Smooth muscle cell (in vitro differentiated cells): ENCODE results near the gene BRIP1. TPM values are rescaled to one million over a fixed set of nuclear protein-coding genes. Genes with fewer than 3 reads are reported as not detected.

Experiments used
- DNase-seq: peaks from one replicate; lab custom pipeline; 2025; ENCODE audit not compliant: unreplicated experiment; lab: John Stamatoyannopoulos, UW
- H2AFZ ChIP-seq: fragments of 200-600 bp; sonication (generic); 2 replicates; pipeline ENCODE4 v1.6.0; 2016; ENCODE audit warnings: antibody characterized with exemption, low read depth, mild to moderate bottlenecking
- H3F3A ChIP-seq: fragments of 200-600 bp; sonication (generic); 2 replicates; pipeline ENCODE4 v1.6.0; 2017; ENCODE audit warnings: antibody characterized with exemption, low read depth
- H3K27ac ChIP-seq: fragments of 200-600 bp; sonication (generic); 2 replicates; pipeline ENCODE4 v1.5.1; 2016; ENCODE audit warnings: low read depth, mild to moderate bottlenecking
- H3K27me3 ChIP-seq: fragments of 200-600 bp; sonication (generic); 2 replicates; pipeline ENCODE4 v1.6.1; 2016; ENCODE audit warnings: low read depth, mild to moderate bottlenecking
- H3K36me3 ChIP-seq: fragments of 200-600 bp; sonication (generic); 2 replicates; pipeline ENCODE4 v1.5.1; 2016; ENCODE audit warnings: low read depth
- H3K4me1 ChIP-seq: fragments of 200-600 bp; sonication (generic); 2 replicates; pipeline ENCODE4 v1.5.1; 2016; ENCODE audit warnings: low read depth
- H3K4me2 ChIP-seq: fragments of 200-600 bp; sonication (generic); 2 replicates; pipeline ENCODE4 v1.6.0; 2016; ENCODE audit warnings: mild to moderate bottlenecking
- H3K4me3 ChIP-seq: fragments of 200-600 bp; sonication (generic); 2 replicates; pipeline ENCODE4 v1.5.1; 2016; ENCODE audit warnings: mild to moderate bottlenecking
- H3K79me2 ChIP-seq: fragments of 200-600 bp; sonication (generic); 2 replicates; pipeline ENCODE4 v1.6.0; 2016; ENCODE audit warnings: low read depth, mild to moderate bottlenecking
- H3K9ac ChIP-seq: fragments of 200-600 bp; sonication (generic); 2 replicates; pipeline ENCODE4 v1.6.0; 2016; ENCODE audit warnings: low read depth
- H3K9me3 ChIP-seq: fragments of 200-600 bp; sonication (generic); replicated peaks from 2 replicates; pipeline ENCODE4 v1.5.1; 2016; ENCODE audit warnings: low read depth
- H4K20me1 ChIP-seq: fragments of 200-600 bp; sonication (generic); 2 replicates; pipeline ENCODE4 v1.6.0; 2016; ENCODE audit warnings: low read depth
- WGBS: methylation state at CpG from one replicate; pipeline ENCODE4 v1.1.7; 2016; ENCODE audit warnings: low lambda C conversion rate; 5-methylcytosine and 5-hydroxymethylcytosine counted together
- polyA plus RNA-seq: library from polyadenylated mRNA; unstranded; fragments of >200 nt; fragmentation: Nextera tagmentation; extraction: Ambion mirVana; gene quantifications from 2 replicates; pipeline ENCODE4 v1.2.1, GENCODE V29; 2016
- total RNA-seq: library from RNA; depleted of rRNA; stranded (reverse); fragments of >200 nt; gene quantifications from 2 replicates; pipeline ENCODE4 v1.2.3, GENCODE V29; 2014
- TF ChIP-seq, protein P1 (sequence below): fragments of 200-600 bp; sonication (generic); IDR thresholded peaks from 2 replicates; pipeline ENCODE4 v1.5.1; 2017; ENCODE audit warnings: borderline replicate concordance, mild to moderate bottlenecking, antibody characterized with exemption; ENCODE audit not compliant: insufficient read depth, poor library complexity, severe bottlenecking

Gene BRIP1
- total and polyA plus RNA-seq, 2 experiments from 2014 or later = 0.71 to 9.1 TPM

DNA sequence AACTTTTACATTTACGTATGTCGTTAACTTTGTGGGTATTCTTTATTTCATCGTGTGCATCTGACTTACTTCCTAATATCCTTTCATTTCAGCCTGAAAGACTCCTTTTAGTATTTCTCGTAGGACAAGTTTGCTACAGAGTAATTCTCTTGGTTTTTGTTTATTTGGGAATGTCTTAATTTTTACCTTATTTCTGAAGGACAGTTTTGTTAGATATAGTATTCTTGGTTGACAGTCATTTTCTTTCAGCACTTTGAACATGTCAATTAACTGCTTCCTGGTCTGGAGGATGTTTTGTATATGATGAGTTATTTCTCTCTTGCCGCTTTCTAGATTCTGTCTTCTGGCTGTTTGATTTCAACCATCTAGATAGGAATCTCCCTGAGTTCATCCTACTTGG lies 163.1 kb downstream of the BRIP1 start:
- Histone ChIP-seq H3K4me1 (no peaks in the 10 kb centered on the region), H3K4me3 (no peak overlapping the region), H3K79me2 (no peaks in the 10 kb centered on the region), H3F3A (no peaks in the 10 kb centered on the region), H3K9me3 (peaks cover 17% of the 10 kb centered on the region), H3K27ac (no peak overlapping the region), H4K20me1 (no peaks in the 10 kb centered on the region), H3K4me2 (no peak overlapping the region), H3K27me3 (no peaks in the 10 kb centered on the region), H3K36me3 (peaks cover 4% of the 10 kb centered on the region), H3K9ac (no peak overlapping the region), H2AFZ (no peak overlapping the region)
- 97% methylated on average over 5 of the region's 5 CpGs for WGBS
- no peak for DNase-seq
- TF ChIP-seq, protein P1, sequence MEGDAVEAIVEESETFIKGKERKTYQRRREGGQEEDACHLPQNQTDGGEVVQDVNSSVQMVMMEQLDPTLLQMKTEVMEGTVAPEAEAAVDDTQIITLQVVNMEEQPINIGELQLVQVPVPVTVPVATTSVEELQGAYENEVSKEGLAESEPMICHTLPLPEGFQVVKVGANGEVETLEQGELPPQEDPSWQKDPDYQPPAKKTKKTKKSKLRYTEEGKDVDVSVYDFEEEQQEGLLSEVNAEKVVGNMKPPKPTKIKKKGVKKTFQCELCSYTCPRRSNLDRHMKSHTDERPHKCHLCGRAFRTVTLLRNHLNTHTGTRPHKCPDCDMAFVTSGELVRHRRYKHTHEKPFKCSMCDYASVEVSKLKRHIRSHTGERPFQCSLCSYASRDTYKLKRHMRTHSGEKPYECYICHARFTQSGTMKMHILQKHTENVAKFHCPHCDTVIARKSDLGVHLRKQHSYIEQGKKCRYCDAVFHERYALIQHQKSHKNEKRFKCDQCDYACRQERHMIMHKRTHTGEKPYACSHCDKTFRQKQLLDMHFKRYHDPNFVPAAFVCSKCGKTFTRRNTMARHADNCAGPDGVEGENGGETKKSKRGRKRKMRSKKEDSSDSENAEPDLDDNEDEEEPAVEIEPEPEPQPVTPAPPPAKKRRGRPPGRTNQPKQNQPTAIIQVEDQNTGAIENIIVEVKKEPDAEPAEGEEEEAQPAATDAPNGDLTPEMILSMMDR = no peak

DNA sequence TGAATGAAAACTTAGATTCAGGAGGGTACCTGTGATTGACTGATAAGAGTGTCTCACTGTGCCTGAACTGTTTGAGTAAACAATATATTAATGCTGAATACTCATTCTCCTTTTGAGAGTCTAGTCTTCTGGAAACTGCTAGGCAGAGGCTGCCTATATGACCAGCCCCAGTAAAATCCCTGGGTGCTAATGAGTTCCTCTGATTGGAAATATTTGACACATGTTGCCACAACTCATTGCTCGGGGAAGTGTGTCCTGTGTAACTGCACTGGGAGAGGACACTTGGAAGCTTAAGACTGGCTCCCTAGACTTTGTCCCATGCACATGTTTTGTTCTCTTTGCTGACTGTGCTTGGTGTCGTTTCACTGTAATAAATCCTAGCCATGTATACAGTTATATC lies 163.6 kb downstream of the BRIP1 start:
- TF ChIP-seq, protein P1 = no peak
- Histone ChIP-seq H3K4me3 (no peak overlapping the region), H3K27me3 (no peaks in the 10 kb centered on the region), H3K4me1 (no peaks in the 10 kb centered on the region), H2AFZ (no peak overlapping the region), H3K9me3 (peaks cover 17% of the 10 kb centered on the region), H3K9ac (no peak overlapping the region), H3F3A (no peaks in the 10 kb centered on the region), H3K79me2 (no peaks in the 10 kb centered on the region), H4K20me1 (no peaks in the 10 kb centered on the region), H3K36me3 (peaks cover 4% of the 10 kb centered on the region), H3K4me2 (no peak overlapping the region), H3K27ac (no peak overlapping the region)
- 95% methylated on average over 2 of the region's 2 CpGs for WGBS
- DNase-seq = no peak

DNA sequence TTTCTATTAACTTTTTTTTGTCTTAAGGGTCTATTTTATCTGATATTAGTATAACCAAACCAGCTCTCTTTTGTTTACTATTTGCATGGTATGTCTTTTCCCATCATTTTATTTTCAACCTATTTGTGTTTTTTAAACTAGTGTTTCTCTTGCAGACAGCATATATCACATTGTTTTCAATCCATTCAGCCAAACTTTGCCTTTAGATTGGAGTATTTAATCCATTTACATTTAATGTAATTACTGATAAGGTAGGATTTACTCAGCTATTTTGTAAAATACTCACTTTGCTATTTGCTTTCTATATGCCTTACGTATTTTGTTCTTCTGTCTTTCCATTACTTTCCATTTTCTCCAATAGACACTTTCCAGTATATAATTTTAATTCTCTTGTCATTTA lies 164.3 kb downstream of the BRIP1 start:
- WGBS = 98% methylated on average over 1 of the region's 1 CpG

DNA sequence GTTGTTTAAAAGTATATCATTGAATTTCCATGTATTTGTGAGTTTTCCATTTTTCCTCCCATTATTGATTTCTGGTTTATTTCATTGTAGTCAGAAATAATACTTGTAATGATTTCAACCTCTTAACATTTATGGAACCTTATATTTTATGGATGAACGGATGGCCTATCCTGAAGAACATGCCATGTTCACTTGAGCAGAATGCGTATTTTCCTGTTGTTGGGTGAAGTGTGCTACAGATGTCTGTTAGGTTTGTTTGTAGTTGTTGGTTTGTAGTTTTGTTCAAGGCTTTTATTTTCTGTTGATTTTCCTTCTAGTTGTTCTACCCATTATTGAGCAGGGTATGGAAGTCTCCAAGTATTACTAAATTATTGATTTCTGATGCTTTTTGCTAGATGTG lies 165.1 kb downstream of the BRIP1 start:
- Histone ChIP-seq H3K27ac (no peak overlapping the region), H3K79me2 (no peaks in the 10 kb centered on the region), H3K9me3 (peaks cover 17% of the 10 kb centered on the region), H4K20me1 (no peaks in the 10 kb centered on the region), H3K4me1 (no peaks in the 10 kb centered on the region), H3F3A (no peaks in the 10 kb centered on the region), H3K36me3 (peaks cover 4% of the 10 kb centered on the region), H3K27me3 (no peaks in the 10 kb centered on the region), H3K4me2 (no peak overlapping the region), H3K4me3 (no peak overlapping the region), H2AFZ (no peak overlapping the region), H3K9ac (no peak overlapping the region)
- WGBS = 100% methylated on average over 2 of the region's 2 CpGs
- DNase-seq = no peak
- TF ChIP-seq, protein P1 = no peak

More for the DNA sequence above, 164.3 kb downstream of the BRIP1 start:
- Histone ChIP-seq H3F3A (no peaks in the 10 kb centered on the region), H3K4me2 (no peak overlapping the region), H3K27me3 (no peaks in the 10 kb centered on the region), H3K79me2 (no peaks in the 10 kb centered on the region), H3K4me1 (no peaks in the 10 kb centered on the region), H4K20me1 (no peaks in the 10 kb centered on the region), H3K4me3 (no peak overlapping the region), H3K9me3 (peaks cover 17% of the 10 kb centered on the region), H3K9ac (no peak overlapping the region), H3K27ac (no peak overlapping the region), H2AFZ (no peak overlapping the region), H3K36me3 (peaks cover 4% of the 10 kb centered on the region)
- DNase-seq = no peak
- TF ChIP-seq, protein P1 = no peak
